HG03139 (cell line): ENCODE data around the gene KSR1.
"Not testable (repeated sequence)": the region's sequence is repeated elsewhere in the genome, so short reads cannot be mapped to it uniquely, and the experiment has no call there.

ENCODE experiments used
- ATAC-seq: cut with Tn5 transposase; IDR thresholded peaks from one replicate; pipeline ENCODE4 v1.9.1; 2021; ENCODE audit not compliant: unreplicated experiment

KSR1 gene

DNA sequence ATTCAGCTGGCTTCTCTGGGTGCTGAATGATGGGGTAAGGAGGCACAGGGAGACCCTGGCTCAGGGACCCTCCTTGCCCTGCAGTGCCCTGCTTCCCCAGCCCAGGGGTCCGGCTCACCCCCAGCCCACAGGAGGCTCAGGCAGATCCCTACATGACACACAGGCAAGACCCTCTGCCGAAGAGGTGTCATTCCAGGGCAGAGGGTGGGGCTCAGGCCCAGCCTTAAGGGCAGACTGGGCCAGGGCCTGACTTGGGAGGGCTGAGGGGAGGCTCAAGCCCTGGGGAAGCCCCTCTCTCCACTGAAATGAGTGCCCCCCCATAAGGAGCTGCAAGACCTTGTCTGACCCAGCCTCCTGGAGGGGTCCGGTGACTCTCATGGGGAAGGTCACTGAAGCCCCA, 30.3 kb upstream of the KSR1 start:
- no peak for ATAC-seq

DNA sequence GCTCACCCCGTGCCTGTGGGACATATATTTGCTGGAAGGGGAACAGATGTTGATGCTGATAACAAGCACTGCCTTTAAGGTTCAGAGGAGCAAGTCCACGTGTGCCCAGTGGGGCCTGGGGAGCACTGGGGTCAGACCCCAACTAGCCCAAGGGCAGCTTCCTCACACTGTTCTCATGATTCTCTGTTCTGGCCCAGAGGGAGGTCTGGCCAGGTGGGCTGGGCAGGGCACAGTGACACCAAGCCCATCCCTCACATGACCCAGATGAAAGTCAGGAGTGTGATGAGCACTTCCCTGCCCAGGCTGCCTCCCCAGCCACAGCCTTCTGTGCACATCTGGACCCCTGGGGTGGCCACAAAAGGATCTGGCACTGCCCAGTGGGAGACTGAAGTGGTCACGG, 29.8 kb upstream of the KSR1 start:
- ATAC-seq = not testable (repeated sequence)

DNA sequence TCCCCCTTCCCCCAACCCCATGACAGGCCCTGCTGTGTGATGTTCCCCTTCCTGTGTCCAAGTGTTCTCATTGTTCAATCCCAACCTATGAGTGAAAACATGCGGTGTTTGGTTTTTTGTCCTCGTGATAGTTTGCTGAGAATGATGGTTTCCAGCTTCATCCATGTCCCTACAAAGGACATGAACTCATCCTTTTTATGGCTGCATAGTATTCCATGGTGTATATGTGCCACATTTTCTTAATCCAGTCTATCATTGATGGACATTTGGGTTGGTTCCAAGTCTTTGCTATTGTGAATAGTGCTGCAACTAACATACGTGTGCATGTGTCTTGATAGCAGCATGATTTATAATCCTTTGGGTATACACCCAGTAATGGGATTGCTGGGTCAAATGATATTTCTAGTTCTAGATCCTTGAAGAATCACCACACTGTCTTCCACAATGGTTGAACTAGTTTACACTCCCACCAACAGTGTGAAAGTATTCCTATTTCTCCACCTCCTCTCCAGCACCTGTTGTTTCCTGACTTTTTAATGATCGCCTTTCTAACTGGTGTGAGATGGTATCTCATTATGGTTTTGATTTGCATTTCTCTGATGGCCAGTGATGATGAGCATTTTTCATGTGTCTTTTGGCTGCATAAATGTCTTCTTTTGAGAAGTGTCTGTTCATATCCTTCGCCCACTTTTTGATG, 28.9 kb upstream of the KSR1 start:
- not testable (repeated sequence) for ATAC-seq

DNA sequence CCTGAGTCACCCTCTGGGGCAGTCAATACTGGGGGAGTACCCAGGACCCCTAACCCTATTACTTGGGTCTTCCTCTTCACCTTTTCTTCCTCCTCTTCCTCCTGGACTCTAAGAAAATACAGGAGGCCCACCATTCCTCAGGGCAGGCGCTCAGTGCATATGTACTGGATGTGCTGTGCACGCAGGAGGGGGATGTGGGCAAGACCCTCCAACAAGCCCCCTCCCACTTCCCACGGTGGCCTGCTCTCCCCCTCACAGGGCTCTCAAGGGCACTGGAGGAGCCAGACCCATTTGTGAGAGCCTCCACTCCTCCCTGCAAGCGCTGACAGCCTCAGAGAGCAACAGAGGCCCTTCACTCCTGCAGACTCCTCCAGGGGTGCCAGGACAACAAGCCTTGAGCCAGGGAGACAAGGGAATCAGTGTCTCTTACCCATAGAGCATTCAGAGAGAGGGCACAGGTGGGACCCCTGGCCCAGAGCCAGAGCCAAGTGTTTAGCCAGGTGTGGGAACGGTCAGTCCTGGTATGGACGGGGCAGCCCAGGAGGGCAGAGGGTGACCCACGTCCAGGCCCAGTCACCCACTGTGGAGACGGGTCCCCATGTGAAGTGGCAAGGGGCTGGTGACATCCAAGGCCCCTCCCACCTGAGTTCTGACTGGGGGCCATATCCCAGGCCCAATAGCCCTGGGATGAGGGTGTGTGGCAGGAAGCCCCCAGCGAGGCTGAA, 27.3 kb upstream of the KSR1 start:
- no peak for ATAC-seq

DNA sequence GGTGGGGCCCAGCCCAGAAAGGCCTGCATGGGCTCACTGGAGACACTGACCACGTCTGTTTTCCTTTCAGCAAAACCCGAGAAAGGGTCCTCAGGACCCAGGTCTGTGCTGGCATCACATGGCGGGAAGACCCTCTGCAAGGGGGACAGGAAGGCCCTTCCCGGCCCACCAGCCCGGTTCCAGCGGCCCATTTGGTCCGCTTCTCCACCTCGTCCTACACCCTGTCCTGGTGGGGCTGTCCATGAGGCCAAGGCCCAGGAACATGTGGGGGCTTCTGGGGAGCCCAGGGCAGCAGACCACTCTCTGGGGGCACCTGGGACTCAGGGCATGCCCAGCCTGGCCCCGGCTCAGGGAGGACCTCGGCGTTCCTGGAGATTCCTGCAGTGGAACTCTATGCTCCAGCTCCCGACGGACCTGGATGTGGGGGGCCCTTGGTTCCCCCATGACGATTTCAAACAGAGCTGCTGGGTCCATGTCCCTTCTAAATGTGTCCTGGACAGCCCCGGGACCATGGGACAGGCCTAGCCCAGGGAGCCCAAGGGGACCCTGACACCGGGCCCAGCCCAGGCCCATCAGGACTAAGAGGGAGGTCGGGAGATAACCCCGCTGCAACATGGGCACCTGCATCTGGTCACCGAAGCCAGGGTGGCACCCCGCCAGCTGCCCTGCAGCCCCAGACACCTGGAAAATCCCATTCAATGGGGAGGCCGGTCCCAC, 26.4 kb upstream of the KSR1 start:
- ATAC-seq = no peak

DNA sequence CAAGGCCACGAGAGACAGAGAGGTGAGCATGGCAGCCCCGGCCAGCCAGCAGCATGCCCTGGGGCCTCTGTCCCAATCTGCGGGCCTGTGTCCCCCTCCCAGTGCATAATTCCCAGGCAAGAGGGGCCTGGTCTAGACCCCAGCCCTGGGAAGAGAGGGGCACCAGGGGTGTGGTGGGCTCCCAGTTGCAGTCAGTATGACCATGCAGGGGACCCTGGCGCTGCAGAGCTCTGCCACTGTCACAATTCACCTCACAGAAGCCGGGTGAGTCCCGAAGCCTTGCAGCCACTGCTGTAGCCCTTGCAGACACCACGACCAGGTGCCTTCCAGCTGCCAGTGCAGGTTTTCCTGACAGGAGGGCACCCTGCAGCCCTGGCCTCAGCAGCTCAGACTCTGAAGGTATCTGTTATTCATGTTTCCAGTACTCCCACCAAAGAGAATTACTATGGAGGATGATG, 25.8 kb upstream of the KSR1 start:
- no peak for ATAC-seq

DNA sequence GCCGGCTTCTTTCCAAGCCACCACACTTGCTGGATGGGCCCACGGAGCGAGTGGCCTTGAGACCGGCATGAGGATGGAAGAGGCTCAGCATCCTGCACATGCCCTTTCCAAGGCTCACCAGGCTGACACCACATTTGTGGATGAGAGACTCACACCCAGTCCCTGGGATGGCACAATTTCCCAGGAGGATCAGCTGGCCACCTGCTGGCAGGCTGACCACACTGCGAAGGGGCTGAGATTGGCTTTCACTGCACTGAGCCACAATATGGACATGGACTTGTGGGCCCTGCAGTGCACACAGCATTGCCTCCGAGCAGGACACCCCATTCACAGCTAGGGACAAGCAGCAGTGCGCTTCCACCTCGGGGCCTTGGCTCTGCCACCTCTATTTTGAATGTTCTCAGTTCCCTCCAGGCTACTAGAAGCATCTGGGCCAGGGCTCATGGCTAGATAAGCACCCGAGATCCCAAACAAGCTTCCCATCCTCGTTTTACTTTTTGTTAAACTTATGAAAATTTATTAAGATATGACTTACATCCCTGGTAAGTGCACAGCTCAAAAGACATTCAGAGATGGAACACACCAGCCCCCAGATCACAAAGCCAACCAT, 25.3 kb upstream of the KSR1 start:
- ATAC-seq = no peak

DNA sequence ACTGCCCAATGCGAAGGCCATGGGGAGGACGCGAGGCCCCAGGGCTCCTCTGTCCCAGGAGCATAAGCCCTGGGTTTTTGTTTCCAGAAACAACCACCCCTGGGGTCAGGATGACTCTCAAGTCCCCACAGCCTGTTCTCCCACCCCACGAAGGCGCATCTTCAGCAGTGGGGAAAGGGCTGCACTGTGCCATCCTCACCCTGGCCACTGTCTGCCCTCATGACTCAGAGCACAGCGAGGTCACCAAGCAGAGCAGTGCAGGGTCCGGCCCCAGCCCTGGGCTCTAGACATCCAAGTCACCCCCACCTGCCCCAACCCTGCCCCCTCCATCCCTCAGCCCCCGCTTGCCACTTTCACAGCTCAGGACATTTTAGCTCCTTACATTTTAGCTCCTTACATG, 22.7 kb upstream of the KSR1 start:
- no peak for ATAC-seq

DNA sequence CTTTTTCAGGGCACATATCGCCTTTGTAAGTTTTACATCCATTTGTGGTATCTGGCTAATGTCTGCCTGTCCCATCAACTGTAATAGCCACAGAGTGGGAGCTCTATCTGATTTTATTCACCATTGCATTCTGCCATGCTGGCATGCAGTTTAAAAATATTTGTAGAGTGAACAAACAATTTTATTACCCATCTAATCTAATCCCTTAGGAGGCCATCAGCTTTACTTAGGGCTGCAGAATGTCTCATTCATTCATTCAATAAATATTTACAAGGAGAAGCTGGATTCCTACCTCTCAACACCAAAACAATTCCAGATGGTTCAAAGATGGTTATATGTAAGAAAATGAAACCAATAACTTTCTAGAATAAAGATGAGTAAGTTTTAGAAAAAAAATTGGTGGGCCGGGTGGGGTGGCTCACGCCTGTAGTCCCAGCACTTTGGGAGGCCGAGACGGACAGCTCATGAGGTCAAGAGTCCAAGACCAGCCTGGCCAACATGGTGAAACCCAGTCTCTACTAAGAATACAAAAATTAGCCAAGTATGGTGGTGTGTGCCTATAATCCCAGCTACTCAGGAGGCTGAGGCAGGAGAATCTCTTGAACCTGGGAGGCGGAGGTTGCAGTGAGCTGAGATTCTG, 20.7 kb upstream of the KSR1 start:
- not testable (repeated sequence) for ATAC-seq

DNA sequence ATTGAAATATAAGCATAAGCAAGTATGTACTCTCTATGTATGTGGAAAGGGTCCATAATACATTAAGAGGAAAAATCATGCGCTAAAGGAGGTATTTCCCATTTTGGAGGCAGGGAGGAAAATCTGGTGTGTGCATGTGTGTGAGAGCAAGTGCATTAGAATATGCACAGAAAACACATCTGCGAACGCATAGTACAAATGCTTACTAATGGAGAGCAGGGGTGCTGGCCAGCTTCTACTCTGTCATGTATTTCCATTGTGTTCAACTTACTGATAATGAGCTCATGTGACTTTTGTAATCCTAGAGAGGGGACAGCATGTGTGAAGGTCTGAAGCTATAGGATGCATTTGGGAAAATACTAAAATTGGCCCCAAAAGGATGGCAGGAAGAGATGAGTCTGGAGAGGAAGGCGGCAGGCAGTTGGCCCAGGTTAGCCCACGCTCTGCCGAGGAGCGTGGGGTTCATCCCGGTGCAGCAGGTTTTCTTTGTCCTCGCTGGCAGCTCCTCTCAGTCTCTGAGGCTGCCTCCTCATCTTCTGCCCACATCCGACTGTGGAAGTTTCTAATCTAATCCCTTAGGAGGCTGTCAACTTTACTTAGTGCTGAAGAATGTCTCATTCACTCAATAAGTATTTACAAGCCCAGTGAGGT, 17.8 kb upstream of the KSR1 start:
- ATAC-seq = no peak

DNA sequence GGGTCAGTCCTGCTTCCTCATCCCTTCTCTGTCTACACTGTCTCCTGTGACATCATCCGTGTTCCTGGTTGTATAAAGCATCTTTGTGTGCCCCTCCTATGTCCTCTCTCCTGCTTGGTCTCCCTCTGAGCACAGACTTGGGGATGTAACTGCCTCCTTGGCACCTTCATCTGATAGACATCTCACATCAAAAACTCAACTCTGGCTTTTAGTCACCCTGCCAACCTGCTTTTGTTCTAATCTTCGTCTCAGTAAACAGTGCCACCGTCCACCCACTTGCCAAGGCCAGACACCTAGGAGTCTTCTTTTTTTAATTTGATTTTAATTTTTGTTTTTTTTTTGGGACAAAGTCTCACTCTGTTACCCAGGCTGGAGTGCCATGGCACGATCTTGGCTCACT, 16.9 kb upstream of the KSR1 start:
- ATAC-seq = no peak

DNA sequence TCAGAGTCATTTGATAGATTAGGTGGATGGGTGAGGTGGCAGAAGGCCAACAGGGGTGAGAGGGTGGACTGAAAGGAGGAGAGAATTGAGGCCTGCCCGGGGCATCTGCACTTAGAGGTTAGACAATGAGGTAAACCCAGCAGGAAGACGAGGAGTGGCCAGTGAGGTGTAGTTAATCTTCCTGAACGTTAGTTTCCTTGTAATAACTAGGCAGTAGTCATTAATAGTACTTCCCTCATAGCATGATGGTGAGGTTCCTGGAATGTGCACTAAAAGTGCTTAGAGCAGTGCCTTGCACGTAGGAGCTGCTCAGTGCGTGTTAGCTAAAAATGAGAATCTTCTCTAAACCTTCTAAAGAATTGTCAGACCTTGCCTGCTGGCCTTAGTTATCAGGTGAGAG, 13.5 kb upstream of the KSR1 start:
- ATAC-seq = no peak

DNA sequence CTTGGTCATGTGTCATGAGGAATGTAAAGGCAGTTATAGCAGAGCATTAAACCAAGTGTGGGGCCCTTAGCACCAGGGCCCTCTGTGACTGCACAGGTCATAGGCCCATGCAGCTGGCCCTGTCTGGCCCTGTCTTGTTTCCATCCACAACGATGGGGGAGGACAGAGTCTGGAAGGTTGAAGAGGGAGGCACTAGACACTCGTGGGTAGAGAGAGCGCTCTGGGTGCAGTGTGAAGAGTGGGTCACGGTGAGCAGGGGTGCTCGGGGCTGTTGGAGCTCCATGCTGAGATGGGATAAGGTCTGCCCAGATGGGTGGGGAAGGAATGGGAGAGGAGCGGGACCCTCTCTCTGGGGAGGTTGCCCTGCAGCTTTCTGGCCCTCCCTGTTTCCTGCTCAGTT, 12.8 kb upstream of the KSR1 start:
- ATAC-seq = no peak

DNA sequence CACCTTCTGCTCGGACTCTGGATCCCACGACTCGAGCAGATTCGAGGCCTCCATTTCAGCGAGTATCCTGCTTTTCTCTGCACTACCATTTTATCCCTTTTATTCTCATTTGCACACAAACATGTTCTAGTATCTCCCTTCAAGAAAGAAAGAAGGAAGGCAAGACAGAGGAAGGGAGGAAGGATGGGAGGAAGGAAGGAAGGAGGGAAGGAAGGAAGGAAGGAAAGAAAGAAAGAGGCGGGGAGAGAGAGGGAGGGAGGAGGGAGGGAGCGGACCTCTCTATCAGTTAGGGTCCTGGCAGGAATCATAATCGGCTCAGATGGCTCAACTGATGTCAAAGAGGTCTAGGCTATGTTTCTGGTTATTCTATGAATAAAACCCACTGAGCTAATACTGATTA, 10.3 kb upstream of the KSR1 start:
- ATAC-seq = no peak

DNA sequence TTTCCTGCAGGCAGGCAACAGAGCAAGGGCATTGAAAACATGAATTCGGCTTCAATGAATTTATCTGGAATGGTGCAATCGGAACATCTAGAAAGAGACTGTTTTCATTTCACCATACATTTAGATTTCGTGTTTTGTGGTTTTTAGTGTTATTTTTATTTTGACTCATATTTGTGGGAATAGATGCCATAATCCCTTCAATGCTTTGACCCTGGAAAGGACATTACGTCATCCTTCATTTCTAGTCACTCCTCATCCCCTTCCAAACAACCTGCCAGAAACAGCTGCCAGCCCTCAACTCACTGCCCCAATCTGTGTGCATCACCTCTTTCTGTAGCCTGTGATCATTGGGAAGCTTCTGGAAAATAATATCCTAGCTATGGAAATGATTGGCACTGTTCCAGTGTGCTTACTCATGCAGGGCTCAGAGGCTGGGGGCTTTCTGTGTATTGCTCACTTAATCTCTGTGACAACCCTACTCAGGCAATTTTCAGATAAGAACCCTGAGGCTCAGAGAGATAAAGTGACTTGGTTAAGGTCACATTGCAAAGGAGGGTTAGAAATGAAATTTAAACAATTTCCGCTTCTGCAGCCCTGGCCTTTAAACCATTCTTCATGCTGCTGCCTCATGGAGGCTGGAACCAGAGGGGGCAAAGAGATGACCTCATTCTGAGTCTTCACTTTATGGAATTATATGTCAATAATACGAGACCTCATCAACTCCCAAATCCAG, 9.5 kb upstream of the KSR1 start:
- ATAC-seq = no peak

DNA sequence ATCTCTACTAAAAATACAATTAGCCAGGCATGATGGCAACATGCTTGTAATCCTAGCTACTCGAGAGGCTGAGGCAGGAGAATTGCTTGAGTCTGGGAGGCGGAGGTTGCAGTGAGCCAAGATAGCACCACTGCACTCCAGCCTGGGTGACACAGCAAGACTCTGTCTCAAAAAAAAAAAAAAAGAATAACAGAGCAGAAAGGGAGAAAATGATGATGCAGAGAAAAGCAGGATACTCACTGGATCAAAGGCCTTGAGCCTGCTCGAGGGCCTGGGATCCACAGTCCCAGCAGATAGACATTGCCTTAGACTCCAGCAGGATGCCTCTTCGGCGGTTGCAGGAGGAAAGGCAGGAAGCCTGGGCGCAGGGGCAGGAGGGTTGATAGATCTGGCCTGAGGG, 7.7 kb upstream of the KSR1 start:
- ATAC-seq = not testable (repeated sequence)

DNA sequence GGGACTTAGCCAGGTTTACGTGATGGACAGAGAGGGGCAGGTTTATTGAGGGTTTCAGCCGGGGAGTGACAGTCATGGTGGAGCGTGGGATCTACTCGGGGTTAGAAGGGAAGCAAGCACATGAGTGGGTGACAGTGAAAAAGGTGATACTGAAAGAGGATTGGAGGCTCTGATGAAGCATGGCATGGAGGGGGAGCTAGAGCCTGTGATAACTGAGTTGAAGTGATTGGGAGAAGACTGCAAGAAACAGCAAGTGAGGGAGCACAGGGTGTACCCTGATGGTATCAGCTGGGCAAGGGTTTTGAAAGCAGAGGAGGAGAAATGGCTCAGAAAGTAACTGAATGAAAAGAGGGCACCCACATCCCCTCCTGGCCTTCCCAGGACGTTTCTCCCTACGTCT, 6.7 kb upstream of the KSR1 start:
- ATAC-seq = no peak

DNA sequence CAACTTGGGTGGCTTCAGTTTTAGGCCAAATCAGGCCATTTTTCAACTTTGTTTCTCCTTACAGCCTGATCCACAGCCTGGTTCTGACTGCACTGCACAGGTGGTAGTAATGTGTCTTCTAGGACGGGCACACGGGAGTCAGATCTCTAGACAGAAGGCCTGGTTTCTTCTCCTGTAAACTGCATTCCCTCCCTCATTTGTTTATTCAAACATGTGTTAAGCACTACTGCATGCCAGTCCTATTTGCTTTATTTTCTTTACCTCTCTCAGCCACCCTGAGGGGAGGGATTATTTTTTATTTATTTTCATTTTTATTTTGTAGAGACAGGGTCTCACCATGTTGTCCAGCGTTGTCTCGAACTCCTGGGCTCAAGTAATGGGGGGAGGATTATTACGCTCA, 6.3 kb upstream of the KSR1 start:
- ATAC-seq = no peak

DNA sequence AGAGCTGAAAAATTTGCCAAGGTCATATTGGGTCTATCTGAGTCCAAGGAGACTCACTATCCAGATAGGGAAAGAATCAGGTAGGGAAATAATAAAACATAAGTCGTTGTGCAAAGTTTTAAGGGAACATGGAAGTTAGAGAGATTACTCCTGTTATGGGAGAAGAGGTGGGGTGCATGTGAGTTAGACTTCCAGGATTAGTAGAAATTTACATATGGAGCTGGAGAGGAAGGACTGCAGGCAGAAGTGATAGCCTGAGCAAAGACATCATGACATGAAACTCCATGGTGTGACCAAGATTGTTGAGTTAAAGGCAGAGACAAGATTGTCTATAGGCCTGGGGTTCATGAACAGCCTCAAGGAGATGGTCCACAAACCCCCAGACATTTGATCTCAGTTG, 5.8 kb upstream of the KSR1 start:
- no peak for ATAC-seq

DNA sequence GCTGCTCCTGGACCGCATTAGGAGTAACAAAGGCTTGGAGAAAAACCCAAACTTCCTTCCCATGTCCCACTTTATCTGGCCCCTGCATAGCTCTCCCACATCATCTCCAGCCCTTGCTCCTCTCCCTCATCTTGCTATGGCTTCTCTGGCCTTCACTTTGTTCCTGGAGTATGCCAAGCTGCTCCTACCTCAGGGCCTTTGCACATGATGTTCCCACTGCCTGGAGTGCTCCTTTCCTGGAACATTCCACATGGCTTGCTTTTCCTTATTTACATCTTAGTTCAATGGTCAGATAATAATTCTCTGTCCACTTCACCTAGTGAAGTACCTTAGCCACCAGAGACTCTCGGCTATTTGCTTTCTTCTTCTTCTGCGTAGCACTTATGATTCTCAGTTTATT, 4.3 kb upstream of the KSR1 start:
- ATAC-seq = no peak
